ENCODE data around the gene FAM193B.

Gene FAM193B

DNA sequence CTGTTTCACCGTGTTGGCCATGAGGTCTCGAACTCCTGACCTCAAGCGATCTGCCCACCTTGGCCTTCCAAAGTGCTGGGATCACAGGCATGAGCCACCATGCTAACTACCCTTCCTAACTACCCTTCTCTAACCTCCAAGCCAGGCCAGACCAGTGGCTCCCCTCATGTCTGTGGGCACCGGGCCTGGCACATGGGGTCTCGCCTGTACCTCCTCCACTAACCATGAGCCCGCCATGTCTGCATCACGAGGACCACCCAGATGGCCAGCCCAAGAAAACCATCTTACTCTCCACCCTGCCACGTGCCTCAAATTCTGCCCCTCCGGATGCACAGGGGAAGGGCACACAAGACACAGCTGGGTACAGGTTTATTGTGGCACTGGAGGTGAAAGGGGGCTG, 71.3 kb downstream of the FAM193B start:
- no peak for DNase-seq

- DNase-seq, result no peak
Observed at GRCh38 chr5:177482359-177482795, 72.0 kb downstream of the FAM193B start.

DNA sequence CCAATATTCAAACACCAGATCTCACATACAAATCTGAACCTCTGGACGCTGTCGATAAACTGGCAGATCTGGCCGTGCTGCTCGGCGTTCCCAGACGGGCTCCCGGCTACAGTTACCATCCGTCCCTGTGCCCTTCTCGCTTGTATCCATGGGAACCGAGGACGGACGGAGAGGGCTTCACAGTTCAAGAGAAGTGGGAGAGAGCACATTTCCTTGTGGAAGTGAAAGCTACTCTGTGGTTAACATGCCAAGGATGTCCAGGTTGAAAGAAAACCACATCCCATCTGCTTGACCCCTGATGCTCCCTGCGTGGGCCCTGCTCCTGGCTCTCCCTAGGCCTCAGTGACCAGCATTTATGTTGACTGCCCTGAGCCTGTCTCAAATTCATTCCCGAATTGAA, 74.6 kb downstream of the FAM193B start:
- no peak for DNase-seq

GRCh38 chr5:177478711-177479646, 75.4 kb downstream of the FAM193B start:
- DNase-seq, result no peak

DNA sequence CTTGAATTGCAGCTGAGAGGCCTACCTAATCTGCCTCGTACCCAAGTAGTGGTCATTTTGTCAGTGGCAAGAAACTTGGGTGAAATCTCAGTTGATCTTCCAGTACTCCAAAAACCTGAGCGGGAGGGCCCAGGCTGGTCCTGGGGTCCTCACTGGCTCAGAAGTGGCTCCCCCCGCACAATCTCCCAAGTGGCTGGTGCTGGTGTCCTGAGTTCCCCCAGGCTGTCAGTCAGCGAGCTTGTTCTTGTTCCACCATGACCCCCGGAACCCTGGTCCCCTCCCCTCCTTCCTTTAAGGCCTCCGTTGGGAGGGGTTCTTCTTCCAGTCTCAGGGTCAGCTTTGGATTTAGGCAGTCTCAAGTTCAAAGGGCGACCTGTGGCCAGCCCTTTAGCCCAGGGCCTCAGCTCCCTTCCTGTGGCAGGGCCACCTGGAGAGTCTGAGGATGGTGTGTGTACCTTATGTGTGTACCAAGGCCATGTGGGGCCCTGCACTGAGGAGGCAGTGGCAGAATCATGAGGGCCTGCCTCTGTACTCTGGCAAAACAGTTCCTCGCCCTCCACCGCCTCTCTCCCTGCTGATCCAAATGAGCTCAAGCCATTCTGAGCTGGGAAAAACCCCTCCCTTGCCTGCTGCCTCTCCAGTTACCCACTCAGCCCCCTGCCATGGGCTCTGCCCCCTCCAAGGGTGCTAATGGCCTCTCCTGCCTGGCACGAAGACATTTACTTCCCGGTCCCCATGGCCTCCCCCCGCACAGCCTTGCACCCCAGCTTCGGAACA, 76.5 kb downstream of the FAM193B start:
- no peak for DNase-seq

DNA sequence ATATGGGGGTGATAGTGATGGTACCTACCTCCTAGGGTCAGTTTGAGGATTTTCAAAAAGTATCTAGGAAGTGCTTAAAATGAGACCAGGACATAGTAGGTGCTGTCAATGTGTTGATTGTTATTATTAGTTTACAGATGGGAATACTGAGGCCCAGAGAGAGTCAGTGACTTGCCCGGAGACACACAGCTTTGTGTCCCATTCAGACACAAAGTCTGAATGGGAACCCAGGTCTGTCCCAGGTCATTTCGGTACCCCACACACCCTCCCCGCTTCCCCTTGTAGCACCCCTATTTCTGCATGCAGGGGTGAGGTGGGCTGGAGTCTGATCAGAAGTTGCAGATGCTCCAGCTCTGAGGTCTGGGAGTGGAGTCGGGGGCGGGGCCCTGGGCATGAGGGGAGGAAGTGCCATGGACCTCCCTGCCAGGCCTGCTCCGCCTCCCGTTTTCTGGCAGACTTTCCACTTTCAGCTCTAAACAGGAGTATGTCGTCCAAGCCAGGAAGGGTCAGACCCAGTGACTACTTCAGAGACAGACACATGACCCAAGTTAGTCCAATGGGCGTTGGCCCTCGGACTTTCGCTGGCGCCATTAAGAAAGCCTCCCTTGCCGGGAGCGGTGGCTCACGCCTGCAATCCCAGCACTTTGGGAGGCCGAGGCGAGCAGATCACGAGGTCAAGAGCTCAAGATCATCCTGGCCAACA, 77.7 kb downstream of the FAM193B start:
- no peak for DNase-seq

- DNase-seq, result no peak
Observed at GRCh38 chr5:177475563-177476427, 78.6 kb downstream of the FAM193B start.

DNA sequence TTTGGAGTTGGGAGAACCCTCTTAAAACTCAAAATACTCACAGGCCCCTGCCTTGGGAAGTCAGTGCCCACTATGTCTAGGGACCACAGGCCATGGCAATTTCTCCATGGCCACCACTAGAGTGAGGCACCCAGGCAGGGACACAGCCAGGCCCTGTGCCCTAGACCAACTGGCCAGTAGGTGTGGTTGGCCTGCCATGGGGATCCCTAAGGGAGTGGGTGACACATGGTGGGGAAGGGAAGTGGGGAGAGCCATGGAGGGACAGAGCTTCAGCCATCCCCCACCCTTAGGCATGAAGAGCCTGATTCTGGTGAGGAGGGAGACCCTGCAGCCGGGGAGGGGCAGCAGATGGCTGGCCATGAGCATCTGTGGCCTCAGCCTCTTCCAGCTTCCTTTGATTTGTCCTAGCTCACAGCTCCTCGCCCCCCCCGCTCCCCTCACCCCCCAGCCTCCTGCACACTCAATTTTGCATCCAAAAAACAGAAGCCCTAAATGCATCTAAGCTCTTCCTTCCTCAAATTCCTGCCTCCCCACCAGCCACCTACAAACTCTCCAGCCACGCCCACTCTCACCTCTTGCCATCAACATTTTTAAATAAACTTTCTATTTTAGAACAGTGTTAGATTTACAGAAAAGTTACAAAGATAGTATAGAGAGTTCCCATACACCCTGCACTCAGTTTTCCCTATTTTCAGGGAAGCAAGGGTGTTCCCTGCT, 79.4 kb downstream of the FAM193B start:
- DNase-seq, result no peak

GRCh38 chr5:177474002-177474476, 80.3 kb downstream of the FAM193B start:
- DNase-seq, result no peak

DNA sequence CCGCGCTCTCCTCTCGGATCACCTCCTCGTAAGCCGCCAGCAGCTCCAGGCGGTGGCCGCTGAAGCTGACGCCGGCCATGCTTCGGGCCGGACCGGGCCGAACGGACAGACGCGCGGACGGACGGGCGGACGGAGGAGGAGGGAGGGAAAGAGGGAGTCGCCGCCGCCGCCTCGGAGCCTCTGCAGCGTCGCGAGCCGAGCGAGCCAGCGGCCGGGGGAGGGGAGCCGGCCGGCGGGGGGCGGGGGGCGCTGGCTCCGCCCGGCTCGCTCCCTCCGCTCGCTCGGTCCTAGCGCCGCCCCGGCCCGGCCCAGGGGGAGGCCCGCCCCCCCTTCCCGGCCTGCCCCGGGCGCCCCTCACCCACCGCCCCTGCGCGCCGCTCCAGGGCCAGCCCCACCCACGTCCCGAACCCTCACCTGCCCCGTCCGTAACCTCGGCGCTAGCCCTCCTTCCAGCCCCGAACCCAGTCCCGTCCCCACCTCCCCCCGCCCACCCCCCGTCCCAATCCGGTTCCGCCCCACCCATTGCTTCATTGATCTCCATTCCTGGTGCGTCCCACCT, 80.8 kb downstream of the FAM193B start, which contains the start of gene DBN1:
Gene DBN1, minus strand, starts transcription at position 192 of the 559 bp plus-strand sequence. Its CDS starts 113 bp downstream, at position 79.
- DNase-seq, result peak; percentile 28

DNA sequence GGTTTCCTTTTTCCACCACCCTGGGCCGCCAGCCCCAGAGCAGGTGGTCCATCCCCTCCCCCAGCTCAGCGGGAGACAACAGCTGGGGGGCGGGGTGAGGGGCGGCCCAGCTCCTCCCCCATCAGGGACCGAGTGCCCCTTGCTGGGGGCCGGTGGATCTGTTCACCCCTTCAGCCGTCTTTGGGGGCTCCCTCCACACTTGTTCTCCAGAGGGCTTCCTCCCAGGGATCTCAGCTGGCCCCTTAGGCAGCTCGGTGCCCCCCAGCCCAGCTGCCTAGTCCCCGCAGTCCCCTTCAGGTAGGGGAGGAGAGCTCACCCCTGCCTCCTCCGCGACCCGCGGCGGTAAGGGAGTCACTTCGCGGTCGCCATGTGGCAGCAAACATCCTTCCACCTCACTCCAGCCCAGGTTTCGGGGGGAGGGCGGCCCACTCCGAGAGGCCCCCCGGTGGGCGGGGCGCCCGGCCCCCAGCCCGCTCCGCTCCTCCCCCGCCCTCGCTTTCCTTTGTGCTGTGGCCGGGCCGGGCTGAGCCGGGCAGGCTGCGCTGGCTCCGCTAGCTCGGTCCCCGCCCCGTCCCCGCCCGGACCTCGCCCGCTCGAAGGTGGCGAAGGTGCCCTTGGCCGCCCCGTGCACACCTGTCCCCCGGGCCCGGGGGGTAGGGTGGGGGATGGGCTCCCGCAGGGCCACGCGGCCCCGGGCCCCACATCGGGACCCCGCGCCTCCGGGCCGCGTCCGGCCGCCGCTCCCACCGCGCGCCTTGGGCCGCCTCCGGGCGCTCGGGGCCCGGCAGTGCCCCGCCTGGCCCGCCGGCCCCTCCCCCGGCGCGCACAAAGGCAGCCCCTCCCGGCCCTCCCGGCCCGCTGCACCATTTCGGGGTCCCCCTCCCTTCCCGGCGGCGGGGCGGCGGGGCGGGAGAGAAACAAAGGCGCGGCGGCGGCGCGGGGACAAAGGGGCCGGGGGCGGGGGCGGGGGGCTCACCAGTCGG, 81.6 kb downstream of the FAM193B start:
- peak; percentile 67 for DNase-seq

DNA sequence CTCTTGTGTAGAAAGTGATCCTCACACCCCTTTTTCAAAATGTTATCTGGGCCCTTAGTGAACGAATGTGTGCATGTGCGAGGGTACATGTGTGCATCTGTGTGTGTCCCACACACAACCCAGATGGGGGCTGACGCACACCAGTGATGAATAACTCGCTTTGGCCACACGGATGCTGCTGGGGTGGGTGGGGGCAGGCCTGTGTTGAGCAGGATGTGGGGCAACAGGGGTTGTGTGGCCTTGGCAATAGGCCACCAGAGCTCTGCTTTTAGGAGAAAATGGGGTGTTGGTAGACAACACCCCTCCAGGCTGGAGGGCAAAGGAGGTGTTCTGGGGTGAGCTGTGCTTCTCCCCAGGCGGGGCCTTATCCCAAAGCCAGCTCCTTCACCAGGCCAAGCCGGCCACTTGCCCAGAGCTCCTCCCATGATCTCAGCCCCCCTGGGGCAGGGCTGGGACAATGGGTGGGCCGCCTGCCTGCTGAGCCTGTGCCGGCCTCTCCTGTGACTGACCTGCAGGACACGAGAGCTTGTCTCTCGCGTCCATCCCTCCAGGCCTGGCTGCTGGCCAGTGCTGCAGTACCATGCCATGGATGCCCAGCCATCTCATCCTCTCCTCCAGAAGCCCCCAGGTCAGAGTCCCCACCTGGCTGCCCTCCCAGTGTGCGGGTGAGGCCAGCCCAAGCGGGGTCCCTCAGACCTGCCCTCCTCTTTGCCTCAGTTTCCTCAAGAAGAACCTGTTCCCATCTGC, 82.6 kb downstream of the FAM193B start:
- DNase-seq, result no peak

- no peak for DNase-seq
Observed at GRCh38 chr5:177470759-177471536, 83.4 kb downstream of the FAM193B start.
